ENCODE data around the gene SLC26A9.

The SLC26A9 gene

DNA sequence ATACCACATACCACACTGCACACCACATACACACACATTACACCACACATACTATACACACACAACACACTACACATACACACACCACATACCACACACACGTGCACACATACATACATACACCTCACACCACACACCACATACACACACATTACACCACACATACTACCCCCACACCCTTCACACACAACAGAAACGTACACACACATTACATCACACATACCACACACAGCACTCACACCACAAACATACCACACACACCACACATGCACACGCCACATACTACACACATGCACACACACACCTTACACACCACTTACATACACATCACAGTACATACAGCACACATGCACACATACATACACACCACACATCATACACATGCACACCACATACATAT lies 31.5 kb upstream of the SLC26A9 start (continued):
- TF ChIP-seq, protein P1, sequence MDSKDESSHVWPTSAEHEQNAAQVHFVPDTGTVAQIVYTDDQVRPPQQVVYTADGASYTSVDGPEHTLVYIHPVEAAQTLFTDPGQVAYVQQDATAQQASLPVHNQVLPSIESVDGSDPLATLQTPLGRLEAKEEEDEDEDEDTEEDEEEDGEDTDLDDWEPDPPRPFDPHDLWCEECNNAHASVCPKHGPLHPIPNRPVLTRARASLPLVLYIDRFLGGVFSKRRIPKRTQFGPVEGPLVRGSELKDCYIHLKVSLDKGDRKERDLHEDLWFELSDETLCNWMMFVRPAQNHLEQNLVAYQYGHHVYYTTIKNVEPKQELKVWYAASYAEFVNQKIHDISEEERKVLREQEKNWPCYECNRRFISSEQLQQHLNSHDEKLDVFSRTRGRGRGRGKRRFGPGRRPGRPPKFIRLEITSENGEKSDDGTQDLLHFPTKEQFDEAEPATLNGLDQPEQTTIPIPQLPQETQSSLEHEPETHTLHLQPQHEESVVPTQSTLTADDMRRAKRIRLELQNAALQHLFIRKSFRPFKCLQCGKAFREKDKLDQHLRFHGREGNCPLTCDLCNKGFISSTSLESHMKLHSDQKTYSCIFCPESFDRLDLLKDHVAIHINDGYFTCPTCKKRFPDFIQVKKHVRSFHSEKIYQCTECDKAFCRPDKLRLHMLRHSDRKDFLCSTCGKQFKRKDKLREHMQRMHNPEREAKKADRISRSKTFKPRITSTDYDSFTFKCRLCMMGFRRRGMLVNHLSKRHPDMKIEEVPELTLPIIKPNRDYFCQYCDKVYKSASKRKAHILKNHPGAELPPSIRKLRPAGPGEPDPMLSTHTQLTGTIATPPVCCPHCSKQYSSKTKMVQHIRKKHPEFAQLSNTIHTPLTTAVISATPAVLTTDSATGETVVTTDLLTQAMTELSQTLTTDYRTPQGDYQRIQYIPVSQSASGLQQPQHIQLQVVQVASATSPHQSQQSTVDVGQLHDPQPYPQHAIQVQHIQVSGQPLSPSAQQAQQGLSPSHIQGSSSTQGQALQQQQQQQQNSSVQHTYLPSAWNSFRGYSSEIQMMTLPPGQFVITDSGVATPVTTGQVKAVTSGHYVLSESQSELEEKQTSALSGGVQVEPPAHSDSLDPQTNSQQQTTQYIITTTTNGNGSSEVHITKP (tag by site-specific recombination; IDR thresholded peaks at IDR 0.05) = no peak
- TF ChIP-seq ZNF202 (tag by site-specific recombination; IDR thresholded peaks at IDR 0.05; ENCODE audit: borderline replicate concordance) = no peak
- TF ChIP-seq, protein P2, sequence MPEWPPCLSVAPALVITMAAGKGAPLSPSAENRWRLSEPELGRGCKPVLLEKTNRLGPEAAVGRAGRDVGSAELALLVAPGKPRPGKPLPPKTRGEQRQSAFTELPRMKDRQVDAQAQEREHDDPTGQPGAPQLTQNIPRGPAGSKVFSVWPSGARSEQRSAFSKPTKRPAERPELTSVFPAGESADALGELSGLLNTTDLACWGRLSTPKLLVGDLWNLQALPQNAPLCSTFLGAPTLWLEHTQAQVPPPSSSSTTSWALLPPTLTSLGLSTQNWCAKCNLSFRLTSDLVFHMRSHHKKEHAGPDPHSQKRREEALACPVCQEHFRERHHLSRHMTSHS (tag by site-specific recombination; IDR thresholded peaks at IDR 0.05) = no peak
- TF ChIP-seq ZNF274 (IDR thresholded peaks at IDR 0.05; ENCODE audit: low read length) = no peak
- 0 out of 2 replicates have a peak, but pooled peaks have one; percentile 20 for TF ChIP-seq ZNF274 (tag by site-specific recombination; IDR thresholded peaks at IDR 0.05; ENCODE audit: borderline replicate concordance)
- TF ChIP-seq ZNF707 (tag by site-specific recombination; IDR thresholded peaks at IDR 0.05) = 0 out of 2 replicates have a peak, but pooled peaks have one; percentile 11
- TF ChIP-seq, protein P3, sequence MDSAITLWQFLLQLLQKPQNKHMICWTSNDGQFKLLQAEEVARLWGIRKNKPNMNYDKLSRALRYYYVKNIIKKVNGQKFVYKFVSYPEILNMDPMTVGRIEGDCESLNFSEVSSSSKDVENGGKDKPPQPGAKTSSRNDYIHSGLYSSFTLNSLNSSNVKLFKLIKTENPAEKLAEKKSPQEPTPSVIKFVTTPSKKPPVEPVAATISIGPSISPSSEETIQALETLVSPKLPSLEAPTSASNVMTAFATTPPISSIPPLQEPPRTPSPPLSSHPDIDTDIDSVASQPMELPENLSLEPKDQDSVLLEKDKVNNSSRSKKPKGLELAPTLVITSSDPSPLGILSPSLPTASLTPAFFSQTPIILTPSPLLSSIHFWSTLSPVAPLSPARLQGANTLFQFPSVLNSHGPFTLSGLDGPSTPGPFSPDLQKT (IDR thresholded peaks at IDR 0.05; ENCODE audit: borderline replicate concordance, low read depth, low read length) = no peak
- peak; percentile 71 for TF ChIP-seq ZNF544 (tag by site-specific recombination; IDR thresholded peaks at IDR 0.05)
- TF ChIP-seq SP2 (tag by site-specific recombination; IDR thresholded peaks at IDR 0.05) = 0 out of 2 replicates have a peak, but pooled peaks have one; percentile 7
- TF ChIP-seq ZIC2 (tag by site-specific recombination; IDR thresholded peaks at IDR 0.05) = no peak
- TF ChIP-seq, protein P4, sequence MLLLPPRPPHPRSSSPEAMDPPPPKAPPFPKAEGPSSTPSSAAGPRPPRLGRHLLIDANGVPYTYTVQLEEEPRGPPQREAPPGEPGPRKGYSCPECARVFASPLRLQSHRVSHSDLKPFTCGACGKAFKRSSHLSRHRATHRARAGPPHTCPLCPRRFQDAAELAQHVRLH (tag by site-specific recombination; IDR thresholded peaks at IDR 0.05) = 0 out of 2 replicates have a peak, but pooled peaks have one; percentile 46
- no peak for TF ChIP-seq SETDB1 (IDR thresholded peaks at IDR 0.05; ENCODE audit: insufficient read length, low read length)
- no peak for TF ChIP-seq YY1 (tag by site-specific recombination; IDR thresholded peaks at IDR 0.05)
- TF ChIP-seq ZNF239 (tag by site-specific recombination; IDR thresholded peaks at IDR 0.05) = 0 out of 2 replicates have a peak, but pooled peaks have one; percentile 39
- TF ChIP-seq RBAK (tag by site-specific recombination; IDR thresholded peaks at IDR 0.05) = no peak
- no peak for TF ChIP-seq ZNF555 (tag by site-specific recombination; conservative IDR thresholded peaks at IDR 0.05)
- no peak for TF ChIP-seq OSR2 (tag by site-specific recombination; IDR thresholded peaks at IDR 0.05)
- TF ChIP-seq ZNF112 (tag by site-specific recombination; IDR thresholded peaks at IDR 0.05) = peak; percentile 26; the same call in 1 of the 2 replicates
- TF ChIP-seq ZFP69B (tag by site-specific recombination; IDR thresholded peaks at IDR 0.05) = no peak
- peak; percentile 57; the same call in 1 of the 2 replicates for TF ChIP-seq ZBTB48 (tag by site-specific recombination; IDR thresholded peaks at IDR 0.05)
- TF ChIP-seq ZBTB21 (tag by site-specific recombination; IDR thresholded peaks at IDR 0.05) = no peak
- TF ChIP-seq ZNF747 (tag by site-specific recombination; IDR thresholded peaks at IDR 0.05) = 0 out of 2 replicates have a peak, but pooled peaks have one; percentile 82
- TF ChIP-seq, protein P5, sequence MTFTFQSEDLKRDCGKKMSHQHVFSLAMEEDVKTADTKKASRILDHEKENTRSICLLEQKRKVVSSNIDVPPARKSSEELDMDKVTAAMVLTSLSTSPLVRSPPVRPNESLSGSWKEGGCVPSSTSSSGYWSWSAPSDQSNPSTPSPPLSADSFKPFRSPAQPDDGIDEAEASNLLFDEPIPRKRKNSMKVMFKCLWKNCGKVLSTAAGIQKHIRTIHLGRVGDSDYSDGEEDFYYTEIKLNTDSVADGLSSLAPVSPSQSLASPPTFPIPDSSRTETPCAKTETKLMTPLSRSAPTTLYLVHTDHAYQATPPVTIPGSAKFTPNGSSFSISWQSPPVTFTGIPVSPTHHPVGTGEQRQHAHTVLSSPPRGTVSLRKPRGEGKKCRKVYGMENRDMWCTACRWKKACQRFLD (tag by site-specific recombination; IDR thresholded peaks at IDR 0.05) = 0 out of 2 replicates have a peak, but pooled peaks have one; percentile 17
- TF ChIP-seq, protein P6, sequence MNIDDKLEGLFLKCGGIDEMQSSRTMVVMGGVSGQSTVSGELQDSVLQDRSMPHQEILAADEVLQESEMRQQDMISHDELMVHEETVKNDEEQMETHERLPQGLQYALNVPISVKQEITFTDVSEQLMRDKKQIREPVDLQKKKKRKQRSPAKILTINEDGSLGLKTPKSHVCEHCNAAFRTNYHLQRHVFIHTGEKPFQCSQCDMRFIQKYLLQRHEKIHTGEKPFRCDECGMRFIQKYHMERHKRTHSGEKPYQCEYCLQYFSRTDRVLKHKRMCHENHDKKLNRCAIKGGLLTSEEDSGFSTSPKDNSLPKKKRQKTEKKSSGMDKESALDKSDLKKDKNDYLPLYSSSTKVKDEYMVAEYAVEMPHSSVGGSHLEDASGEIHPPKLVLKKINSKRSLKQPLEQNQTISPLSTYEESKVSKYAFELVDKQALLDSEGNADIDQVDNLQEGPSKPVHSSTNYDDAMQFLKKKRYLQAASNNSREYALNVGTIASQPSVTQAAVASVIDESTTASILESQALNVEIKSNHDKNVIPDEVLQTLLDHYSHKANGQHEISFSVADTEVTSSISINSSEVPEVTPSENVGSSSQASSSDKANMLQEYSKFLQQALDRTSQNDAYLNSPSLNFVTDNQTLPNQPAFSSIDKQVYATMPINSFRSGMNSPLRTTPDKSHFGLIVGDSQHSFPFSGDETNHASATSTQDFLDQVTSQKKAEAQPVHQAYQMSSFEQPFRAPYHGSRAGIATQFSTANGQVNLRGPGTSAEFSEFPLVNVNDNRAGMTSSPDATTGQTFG (tag by site-specific recombination; IDR thresholded peaks at IDR 0.05; ENCODE audit: borderline replicate concordance) = 0 out of 2 replicates have a peak, but pooled peaks have one; percentile 17
